ENCODE data around the gene HSBP1.

GRCh38 chr16:83839561-83839960 lies 31.8 kb downstream of the HSBP1 start:
- TF ChIP-seq CTCF (IDR thresholded peaks at IDR 0.05): no peak
- TF ChIP-seq POLR2A (IDR thresholded peaks at IDR 0.05): no peak
- no peak for TF ChIP-seq POLR2AphosphoS5 (IDR thresholded peaks at IDR 0.05)
